WTC11 (cell line): ENCODE results near the gene RNF145.

ENCODE experiments used
- ATF2 ChIP-seq: sonication (generic); formaldehyde crosslinking; IDR thresholded peaks from 2 replicates; pipeline ENCODE4 v1.8.1; 2022; ENCODE audit warnings: low read depth, missing genetic modification reagents, borderline replicate concordance
- ATF3 ChIP-seq: sonication (generic); formaldehyde crosslinking; conservative IDR thresholded peaks from 2 replicates; pipeline ENCODE4 v1.8.1; 2022; ENCODE audit warnings: mild to moderate bottlenecking, missing genetic modification reagents
- CDX4 ChIP-seq: fragments of 250-450 bp; sonication (Bioruptor Pico); IDR thresholded peaks from 2 replicates; pipeline ENCODE4 v1.9.0; 2021; ENCODE audit warnings: moderate library complexity, mild to moderate bottlenecking, inconsistent platforms, borderline replicate concordance
- CTCF ChIP-seq: fragments of 200-600 bp; IDR thresholded peaks from 2 replicates; pipeline ENCODE4 v1.8.0; 2022; ENCODE audit warnings: antibody characterized with exemption
- HMGXB4 ChIP-seq: sonication (generic); formaldehyde crosslinking; IDR thresholded peaks from 2 replicates; pipeline ENCODE4 v1.8.1; 2023; ENCODE audit warnings: mild to moderate bottlenecking, moderate library complexity, missing genetic modification reagents
- RORB ChIP-seq: fragments of 250-450 bp; sonication (Bioruptor Pico); IDR thresholded peaks from 2 replicates; pipeline ENCODE4 v1.9.0; 2021; ENCODE audit warnings: mild to moderate bottlenecking
- TCF7 ChIP-seq: sonication (generic); formaldehyde crosslinking; IDR thresholded peaks from 2 replicates; pipeline ENCODE4 v1.8.0; 2022; ENCODE audit warnings: mild to moderate bottlenecking, low read depth, missing genetic modification reagents, moderate library complexity
- USF2 ChIP-seq: sonication (generic); formaldehyde crosslinking; IDR thresholded peaks from 2 replicates; pipeline ENCODE4 v1.8.1; 2023; ENCODE audit warnings: mild to moderate bottlenecking, missing genetic modification reagents, moderate library complexity
- ZNF263 ChIP-seq: sonication (generic); formaldehyde crosslinking; IDR thresholded peaks from 2 replicates; pipeline ENCODE4 v1.8.1; 2022; ENCODE audit warnings: low read depth, mild to moderate bottlenecking, moderate library complexity, missing genetic modification reagents

- TF ChIP-seq CTCF (no peak), HMGXB4 (no peak), ZNF263 (CRISPR knock-in tag) (no peak), RORB (CRISPR knock-in tag) (no peak), ATF2 (CRISPR knock-in tag) (no peak), CDX4 (CRISPR knock-in tag) (no peak), ATF3 (no peak), USF2 (CRISPR knock-in tag) (no peak), TCF7 (CRISPR knock-in tag) (no peak)
Observed at GRCh38 chr5:159215886-159216285, 6.5 kb upstream of the RNF145 start.
